Lower leg skin (tissue), 4 donors: ENCODE results near the gene RANBP3. TPM values are rescaled to one million over a fixed set of nuclear protein-coding genes. Genes with fewer than 3 reads are reported as not detected.

ENCODE experiments used
- DNase-seq, 2 donors: peaks; one replicate each; pipeline ENCODE4 v3.0.0-alpha.2; 2019; ENCODE audit warnings: low spot score in 2 of 2
- H3K4me3 ChIP-seq: fragments of 200-600 bp; sonication (generic); 2 replicates; pipeline ENCODE4 v1.5.1; 2017; ENCODE audit warnings: mild to moderate bottlenecking, low read depth; ENCODE audit not compliant: poor library complexity, severe bottlenecking
- POLR2A ChIP-seq, 2 donors: fragments of 450-650 bp; IDR thresholded peaks; one replicate each; pipeline ENCODE4 v1.6.1; 2016 to 2017; ENCODE audit warnings: antibody characterized with exemption in 2 of 2, mild to moderate bottlenecking in 1 of 2, moderate library complexity in 1 of 2
- WGBS, 2 donors: methylation state at CpG; one replicate each; pipeline ENCODE4 v1.1.5; 2018; 5-methylcytosine and 5-hydroxymethylcytosine counted together
- intact Hi-C: fragments of 100-400 bp; cut with DNase I; formaldehyde crosslinking; loops from one replicate; pipeline ENCODE4 v1.15.0; 2023; ENCODE audit warnings: low total_unique reads
- total RNA-seq, 4 donors: library from RNA; depleted of rRNA; stranded (reverse); fragments of >200 nt; gene quantifications; one replicate each; pipeline ENCODE4 v1.1.0, GENCODE V29; 2016
- TF ChIP-seq, protein P1 (sequence below), 3 donors: fragments of 450-650 bp; IDR thresholded peaks; one replicate each; pipeline ENCODE4 v1.5.1; 2016; ENCODE audit warnings: antibody characterized with exemption in 3 of 3, mild to moderate bottlenecking in 3 of 3, moderate library complexity in 2 of 3

The RANBP3 gene
- total RNA-seq, 4 donors from 2014 or later = 57.2 to 116 (median 72.0) TPM

- no peak for DNase-seq
- TF ChIP-seq, protein P1, sequence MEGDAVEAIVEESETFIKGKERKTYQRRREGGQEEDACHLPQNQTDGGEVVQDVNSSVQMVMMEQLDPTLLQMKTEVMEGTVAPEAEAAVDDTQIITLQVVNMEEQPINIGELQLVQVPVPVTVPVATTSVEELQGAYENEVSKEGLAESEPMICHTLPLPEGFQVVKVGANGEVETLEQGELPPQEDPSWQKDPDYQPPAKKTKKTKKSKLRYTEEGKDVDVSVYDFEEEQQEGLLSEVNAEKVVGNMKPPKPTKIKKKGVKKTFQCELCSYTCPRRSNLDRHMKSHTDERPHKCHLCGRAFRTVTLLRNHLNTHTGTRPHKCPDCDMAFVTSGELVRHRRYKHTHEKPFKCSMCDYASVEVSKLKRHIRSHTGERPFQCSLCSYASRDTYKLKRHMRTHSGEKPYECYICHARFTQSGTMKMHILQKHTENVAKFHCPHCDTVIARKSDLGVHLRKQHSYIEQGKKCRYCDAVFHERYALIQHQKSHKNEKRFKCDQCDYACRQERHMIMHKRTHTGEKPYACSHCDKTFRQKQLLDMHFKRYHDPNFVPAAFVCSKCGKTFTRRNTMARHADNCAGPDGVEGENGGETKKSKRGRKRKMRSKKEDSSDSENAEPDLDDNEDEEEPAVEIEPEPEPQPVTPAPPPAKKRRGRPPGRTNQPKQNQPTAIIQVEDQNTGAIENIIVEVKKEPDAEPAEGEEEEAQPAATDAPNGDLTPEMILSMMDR (IDR thresholded peaks at IDR 0.05) = no peak
- no peak for TF ChIP-seq POLR2A (IDR thresholded peaks at IDR 0.05)
- intact Hi-C loops = no loop called here
- H3K4me3 ChIP-seq = no peak overlapping the region
- 95 to 96% methylated on average over 12 of the region's 12 CpGs for WGBS, 2 donors
These were observed 21.2 kb downstream of the RANBP3 start for GRCh38 chr19:5956728-5957127.

DNA sequence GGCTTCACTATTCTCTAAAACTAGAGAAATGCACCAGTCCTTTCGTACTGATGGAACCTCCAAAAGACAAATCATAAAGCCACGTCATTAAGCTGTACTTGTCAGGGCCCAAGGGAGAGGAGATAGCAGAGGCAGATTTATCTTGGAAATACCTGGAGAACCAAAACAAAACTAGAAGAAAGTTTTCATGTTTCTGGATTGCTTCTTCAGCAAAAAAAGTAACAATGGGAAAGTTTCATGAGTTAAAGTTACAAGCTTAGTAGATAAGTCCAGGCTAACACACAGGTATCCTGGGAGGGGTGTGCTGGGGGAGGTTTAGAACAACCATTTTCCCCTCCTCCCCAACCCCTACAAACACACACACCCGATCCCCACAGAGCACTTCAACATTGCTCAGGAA, 21.6 kb downstream of the RANBP3 start:
- DNase-seq = no peak
- 79 to 84% methylated on average over 3 of the region's 3 CpGs for WGBS, 2 donors
- no peak overlapping the region for H3K4me3 ChIP-seq
- intact Hi-C loops = no loop called here
- TF ChIP-seq POLR2A (IDR thresholded peaks at IDR 0.05) = no peak
- TF ChIP-seq, protein P1 (IDR thresholded peaks at IDR 0.05) = no peak

DNA sequence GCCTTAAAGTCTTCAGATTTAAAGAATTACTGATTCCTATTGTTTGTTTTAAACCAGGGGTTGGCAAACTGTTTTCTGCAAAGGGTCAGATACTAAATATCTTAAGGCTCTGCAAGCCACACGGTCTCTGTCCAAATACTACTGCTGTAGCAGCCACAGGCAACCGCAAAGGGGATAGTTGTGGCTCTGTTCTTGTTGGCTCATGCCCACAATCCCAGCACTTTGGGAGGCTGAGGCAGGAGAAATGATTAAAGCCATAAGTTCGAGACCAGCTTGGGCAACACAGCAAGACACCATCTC, 22.4 kb downstream of the RANBP3 start:
- no peak for DNase-seq
- TF ChIP-seq POLR2A (IDR thresholded peaks at IDR 0.05) = no peak
- TF ChIP-seq, protein P1 (IDR thresholded peaks at IDR 0.05) = no peak
- intact Hi-C loops = no loop called here
- WGBS, 2 donors = 68 to 78% methylated on average over 3 of the region's 3 CpGs
- H3K4me3 ChIP-seq = no peak overlapping the region

DNA sequence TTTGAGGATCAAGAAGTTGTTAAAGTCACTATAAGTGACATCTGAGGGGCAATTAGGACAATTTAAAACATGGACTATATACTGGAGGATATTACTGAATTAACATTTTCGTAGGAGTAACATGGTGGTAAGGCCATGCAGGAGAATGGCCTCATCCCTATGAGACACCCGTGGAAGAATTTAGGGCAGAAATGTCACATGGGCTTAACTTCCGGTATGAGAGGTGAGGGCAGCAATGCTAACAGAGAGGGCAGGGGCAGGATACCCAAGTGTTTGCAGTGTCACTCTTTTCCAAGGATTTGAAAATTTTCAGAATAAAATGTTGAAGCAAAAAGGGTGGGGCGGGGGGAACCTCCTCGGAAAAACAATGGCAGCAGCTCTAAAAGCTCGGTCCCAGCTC, 23.6 kb downstream of the RANBP3 start:
- TF ChIP-seq, protein P1 (IDR thresholded peaks at IDR 0.05) = no peak
- TF ChIP-seq POLR2A (IDR thresholded peaks at IDR 0.05) = no peak
- no peak overlapping the region for H3K4me3 ChIP-seq
- WGBS, 2 donors = 60 to 61% methylated on average over 6 of the region's 6 CpGs
- intact Hi-C loops = no loop called here
- DNase-seq = no peak

GRCh38 chr19:5953680-5954213, 24.2 kb downstream of the RANBP3 start:
- intact Hi-C loops = no loop called here
- no peak overlapping the region for H3K4me3 ChIP-seq
- TF ChIP-seq, protein P1 (IDR thresholded peaks at IDR 0.05) = no peak
- TF ChIP-seq POLR2A (IDR thresholded peaks at IDR 0.05) = no peak
- DNase-seq = no peak
- 47 to 48% methylated on average over 17 of the region's 17 CpGs for WGBS, 2 donors

GRCh38 chr19:5953030-5953589, 24.8 kb downstream of the RANBP3 start:
- TF ChIP-seq, protein P1 (IDR thresholded peaks at IDR 0.05) = no peak
- TF ChIP-seq POLR2A (IDR thresholded peaks at IDR 0.05) = no peak
- H3K4me3 ChIP-seq = no peak overlapping the region
- intact Hi-C loops = no loop called here
- WGBS, 2 donors = 65 to 66% methylated on average over 5 of the region's 5 CpGs
- DNase-seq = no peak
